Osteoblast (primary cell): ENCODE results near the gene SNX25. TPM values are rescaled to one million over a fixed set of nuclear protein-coding genes. Genes with fewer than 3 reads are reported as not detected.

Source experiments
- DNase-seq: peaks from one replicate; pipeline ENCODE4 v3.0.0; 2011; ENCODE audit warnings: low spot score, mixed read lengths; ENCODE audit not compliant: insufficient read length; ENCODE audit errors: missing footprints
- H2AFZ ChIP-seq: 2 replicates; pipeline ENCODE4 v1.6.0; 2011; ENCODE audit warnings: mild to moderate bottlenecking, low read length
- H3K27ac ChIP-seq: 2 replicates; pipeline ENCODE4 v1.5.1; 2011; ENCODE audit warnings: mild to moderate bottlenecking, low read depth, low read length, moderate library complexity
- H3K27me3 ChIP-seq: 2 replicates; pipeline ENCODE4 v1.6.0; 2012; ENCODE audit warnings: mild to moderate bottlenecking, control low read depth, inconsistent platforms, low read length, moderate library complexity; ENCODE audit not compliant: insufficient read depth
- H3K36me3 ChIP-seq: 2 replicates; pipeline ENCODE4 v1.5.1; 2011; ENCODE audit warnings: mild to moderate bottlenecking, low read length, control low read depth, moderate library complexity; ENCODE audit not compliant: insufficient read depth
- H3K4me1 ChIP-seq: 2 replicates; pipeline ENCODE4 v1.5.1; 2011; ENCODE audit warnings: mild to moderate bottlenecking, low read length, control low read depth, moderate library complexity; ENCODE audit not compliant: insufficient read depth
- H3K4me2 ChIP-seq: 2 replicates; pipeline ENCODE4 v1.6.0; 2011; ENCODE audit warnings: mild to moderate bottlenecking, low read length; ENCODE audit not compliant: insufficient read depth
- H3K4me3 ChIP-seq: fragments of 200-600 bp; sonication (generic); 3 replicates; pipeline ENCODE4 v1.5.1; 2012; ENCODE audit warnings: mild to moderate bottlenecking, low read length, inconsistent platforms; ENCODE audit not compliant: insufficient read depth
- H3K79me2 ChIP-seq: 2 replicates; pipeline ENCODE4 v1.6.0; 2012; ENCODE audit warnings: mild to moderate bottlenecking, low read length, control low read depth, inconsistent platforms; ENCODE audit not compliant: insufficient read depth
- H3K9me3 ChIP-seq: 2 replicates; pipeline ENCODE4 v1.5.1; 2011; ENCODE audit warnings: low read depth, low read length, control low read depth
- H4K20me1 ChIP-seq: 2 replicates; pipeline ENCODE4 v1.6.0; 2012; ENCODE audit warnings: mild to moderate bottlenecking, low read length, control low read depth; ENCODE audit not compliant: insufficient read depth
- total RNA-seq: library from RNA; depleted of rRNA; stranded (reverse); fragments of >200 nt; gene quantifications from 2 replicates; pipeline ENCODE4 v1.2.3, GENCODE V29; 2012
- TF ChIP-seq, protein P1 (sequence below): IDR thresholded peaks from 2 replicates; pipeline ENCODE4 v1.5.1; 2011; ENCODE audit warnings: mild to moderate bottlenecking, low read depth, low read length, moderate library complexity; ENCODE audit errors: extremely low read depth

SNX25 gene
- total RNA-seq, 1 donor: 98.1 TPM

DNA sequence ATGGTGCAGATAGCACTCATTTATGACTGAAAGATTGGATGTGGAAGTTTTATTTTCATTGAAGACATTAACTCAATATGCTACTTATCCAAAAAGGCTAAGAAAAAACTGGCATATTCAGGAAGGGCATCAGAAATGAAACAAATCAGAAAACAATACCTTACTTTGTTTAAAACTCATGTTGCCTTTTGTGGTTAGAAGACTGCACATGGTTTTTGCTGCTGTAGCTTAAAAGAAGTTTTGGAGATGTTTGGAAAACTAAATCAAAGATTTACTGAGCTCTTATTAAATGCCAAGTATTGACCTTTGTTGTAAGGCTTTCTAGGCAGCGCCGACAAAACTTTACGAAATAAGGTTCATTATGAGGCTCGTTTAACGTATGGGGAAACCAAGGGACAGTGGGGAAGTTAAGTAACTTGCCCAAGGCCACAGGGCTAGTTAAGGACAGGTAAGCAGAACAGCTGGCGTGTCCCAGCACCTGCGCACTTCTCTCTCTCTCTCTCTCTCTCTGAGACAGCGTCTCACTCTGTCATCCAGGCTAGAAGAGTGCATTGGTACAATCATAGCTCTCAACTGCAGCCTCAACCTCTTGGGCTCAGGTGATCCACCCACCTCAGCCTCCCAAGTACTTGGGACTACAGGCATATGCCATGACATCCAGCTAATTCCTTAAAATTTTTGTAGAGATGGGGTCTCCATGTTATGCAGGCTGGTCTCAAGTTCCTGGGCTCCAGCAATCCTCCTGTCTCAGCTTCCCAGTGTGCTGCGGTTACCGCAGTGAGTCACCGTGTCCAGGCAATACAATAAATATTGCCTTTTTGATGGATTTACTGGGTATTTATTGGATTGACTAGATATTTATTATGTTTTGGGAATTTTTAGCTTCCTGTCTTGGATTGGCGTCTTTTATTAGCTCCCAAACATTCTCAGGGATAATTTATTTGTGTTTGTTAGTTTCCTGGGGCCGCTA, 170.2 kb downstream of the SNX25 start:
- Histone ChIP-seq H3K4me2 (no peak overlapping the region), H2AFZ (no peak overlapping the region), H4K20me1 (no peaks in the 10 kb centered on the region), H3K9me3 (no peaks in the 10 kb centered on the region), H3K4me3 (no peak overlapping the region), H3K36me3 (peaks cover 23% of the 10 kb centered on the region), H3K4me1 (peaks cover 6% of the 10 kb centered on the region), H3K27ac (no peak overlapping the region), H3K27me3 (no peaks in the 10 kb centered on the region), H3K79me2 (no peaks in the 10 kb centered on the region)
- TF ChIP-seq, protein P1, sequence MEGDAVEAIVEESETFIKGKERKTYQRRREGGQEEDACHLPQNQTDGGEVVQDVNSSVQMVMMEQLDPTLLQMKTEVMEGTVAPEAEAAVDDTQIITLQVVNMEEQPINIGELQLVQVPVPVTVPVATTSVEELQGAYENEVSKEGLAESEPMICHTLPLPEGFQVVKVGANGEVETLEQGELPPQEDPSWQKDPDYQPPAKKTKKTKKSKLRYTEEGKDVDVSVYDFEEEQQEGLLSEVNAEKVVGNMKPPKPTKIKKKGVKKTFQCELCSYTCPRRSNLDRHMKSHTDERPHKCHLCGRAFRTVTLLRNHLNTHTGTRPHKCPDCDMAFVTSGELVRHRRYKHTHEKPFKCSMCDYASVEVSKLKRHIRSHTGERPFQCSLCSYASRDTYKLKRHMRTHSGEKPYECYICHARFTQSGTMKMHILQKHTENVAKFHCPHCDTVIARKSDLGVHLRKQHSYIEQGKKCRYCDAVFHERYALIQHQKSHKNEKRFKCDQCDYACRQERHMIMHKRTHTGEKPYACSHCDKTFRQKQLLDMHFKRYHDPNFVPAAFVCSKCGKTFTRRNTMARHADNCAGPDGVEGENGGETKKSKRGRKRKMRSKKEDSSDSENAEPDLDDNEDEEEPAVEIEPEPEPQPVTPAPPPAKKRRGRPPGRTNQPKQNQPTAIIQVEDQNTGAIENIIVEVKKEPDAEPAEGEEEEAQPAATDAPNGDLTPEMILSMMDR: no peak
- no peak for DNase-seq

DNA sequence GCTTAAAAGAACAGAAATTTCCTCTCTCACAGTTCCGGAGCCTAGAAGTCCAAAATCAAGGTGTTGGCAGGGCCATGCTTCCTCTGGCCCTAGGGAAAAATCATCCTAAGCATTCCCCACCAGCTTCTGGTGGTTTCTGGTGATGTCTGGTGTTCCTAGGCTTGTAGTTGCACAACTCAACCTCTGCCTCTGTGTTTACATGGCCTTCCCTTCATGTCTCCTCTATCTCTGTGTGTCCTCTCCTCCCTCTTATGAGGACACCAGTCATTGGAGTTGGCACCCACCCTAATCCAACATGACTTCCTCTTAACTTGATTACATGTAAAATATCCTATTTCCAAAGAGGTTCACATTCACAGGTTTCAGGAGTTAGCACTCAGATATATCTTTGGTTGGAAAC, 170.9 kb downstream of the SNX25 start:
- no peak for DNase-seq
- Histone ChIP-seq H3K4me1 (peaks cover 11% of the 10 kb centered on the region), H3K79me2 (no peaks in the 10 kb centered on the region), H3K27me3 (no peaks in the 10 kb centered on the region), H3K36me3 (peaks cover 23% of the 10 kb centered on the region), H3K4me3 (no peak overlapping the region), H3K9me3 (no peaks in the 10 kb centered on the region), H3K4me2 (no peak overlapping the region), H2AFZ (no peak overlapping the region), H4K20me1 (no peaks in the 10 kb centered on the region), H3K27ac (no peak overlapping the region)
- TF ChIP-seq, protein P1: no peak

DNA sequence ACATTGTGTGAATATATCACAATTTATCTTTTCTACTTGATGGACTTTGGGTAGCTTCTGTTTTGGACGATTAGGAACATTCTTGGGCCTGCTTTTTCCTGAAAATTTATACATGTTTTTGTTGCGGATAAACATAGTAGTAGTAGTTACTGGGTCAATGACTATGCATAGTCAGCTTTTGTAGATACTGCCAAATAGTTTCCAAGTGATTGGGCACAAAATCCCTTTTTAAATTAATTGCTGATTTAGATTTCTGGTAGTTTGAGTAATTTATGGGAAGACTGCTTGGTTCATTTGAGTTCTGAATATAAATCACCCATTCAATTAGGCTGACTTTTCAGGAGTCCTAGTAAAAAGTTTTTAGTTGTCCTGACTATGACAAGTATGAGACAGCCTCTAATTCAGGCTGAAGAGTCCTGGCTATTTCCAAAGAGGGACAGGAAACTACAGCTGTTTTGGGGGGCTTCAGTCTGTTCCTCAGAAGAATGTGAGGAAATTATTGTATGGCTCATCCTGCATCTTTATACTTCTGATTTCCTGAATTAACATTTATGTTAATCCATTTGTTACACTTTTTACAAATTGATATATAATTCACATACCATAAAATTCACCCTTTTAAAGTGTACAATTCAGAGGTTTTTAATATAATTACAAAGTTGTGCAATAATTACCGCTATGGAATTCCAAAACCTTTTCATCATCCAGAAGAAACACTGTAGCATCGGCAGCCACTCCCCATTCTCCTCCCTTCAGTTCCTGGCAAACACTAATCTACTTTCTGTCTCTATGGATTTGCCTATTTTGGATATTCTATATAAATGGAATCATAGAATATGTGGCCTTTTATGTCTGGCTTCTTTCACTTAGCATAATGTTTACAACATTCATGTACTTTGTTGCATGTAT, 172.1 kb downstream of the SNX25 start:
- Histone ChIP-seq H3K79me2 (no peaks in the 10 kb centered on the region), H3K27ac (no peak overlapping the region), H3K27me3 (no peaks in the 10 kb centered on the region), H3K9me3 (no peaks in the 10 kb centered on the region), H4K20me1 (no peaks in the 10 kb centered on the region), H3K4me3 (no peak overlapping the region), H2AFZ (no peak overlapping the region), H3K4me2 (no peak overlapping the region), H3K36me3 (peaks cover 16% of the 10 kb centered on the region), H3K4me1 (peaks cover 11% of the 10 kb centered on the region)
- TF ChIP-seq, protein P1: no peak
- no peak for DNase-seq

DNA sequence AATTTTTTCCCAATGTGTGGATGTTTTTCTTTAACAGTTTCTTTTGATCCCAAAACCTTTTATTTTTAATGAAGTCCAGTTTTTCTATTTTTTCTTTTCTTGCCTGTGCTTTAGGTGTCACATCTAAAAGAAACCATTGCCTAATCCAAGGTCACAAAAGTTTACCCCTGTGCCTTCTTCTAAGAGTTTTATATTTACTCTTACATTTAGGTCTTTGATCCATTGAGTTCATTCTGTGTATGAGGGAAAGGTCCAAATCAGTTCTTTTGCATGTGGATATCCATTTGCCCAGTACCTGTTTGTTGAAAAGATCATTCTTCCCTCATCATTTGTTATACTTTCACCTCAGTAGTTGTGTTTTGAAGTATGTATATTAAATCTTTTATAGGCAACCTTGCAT, 173.4 kb downstream of the SNX25 start:
- H3K4me2 ChIP-seq: no peak overlapping the region
- H4K20me1 ChIP-seq: no peaks in the 10 kb centered on the region
- no peaks in the 10 kb centered on the region for H3K27me3 ChIP-seq
- H3K36me3 ChIP-seq: peaks cover 11% of the 10 kb centered on the region
- H3K4me1 ChIP-seq: peaks cover 11% of the 10 kb centered on the region
- DNase-seq: no peak
- no peak overlapping the region for H3K4me3 ChIP-seq
- no peak overlapping the region for H2AFZ ChIP-seq
- H3K27ac ChIP-seq: no peak overlapping the region
- TF ChIP-seq, protein P1: no peak
- no peaks in the 10 kb centered on the region for H3K9me3 ChIP-seq
- H3K79me2 ChIP-seq: no peaks in the 10 kb centered on the region
